Central memory CD4-positive, alpha-beta T cell (primary cell): ENCODE results near the gene CEP131.
"Not testable (repeated sequence)": the region's sequence is repeated elsewhere in the genome, so short reads cannot be mapped to it uniquely, and the experiment has no call there.

Source experiments
- DNase-seq: peaks from one replicate; pipeline ENCODE4 v3.0.0; 2022

CEP131 gene

DNA sequence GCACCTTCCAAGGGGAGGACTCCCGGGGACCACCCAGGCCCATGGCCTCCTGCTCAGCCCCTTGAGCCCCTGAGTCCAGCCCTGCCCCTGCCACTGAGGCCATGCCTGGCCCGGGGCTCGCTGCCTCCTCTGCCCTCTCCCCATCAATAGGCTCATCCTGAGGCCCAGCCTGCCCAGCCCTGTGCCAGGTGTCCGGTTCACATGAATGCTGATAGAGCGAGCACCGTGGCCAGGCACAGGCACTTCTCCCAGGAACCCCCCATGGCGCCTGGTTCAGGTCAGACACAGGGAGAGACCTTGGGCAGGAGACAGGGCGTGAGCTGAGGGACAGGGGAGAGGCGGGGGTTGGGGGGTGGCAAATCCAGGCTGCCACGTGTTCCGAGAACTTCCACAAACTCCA, 60.3 kb downstream of the CEP131 start:
- no peak for DNase-seq

DNA sequence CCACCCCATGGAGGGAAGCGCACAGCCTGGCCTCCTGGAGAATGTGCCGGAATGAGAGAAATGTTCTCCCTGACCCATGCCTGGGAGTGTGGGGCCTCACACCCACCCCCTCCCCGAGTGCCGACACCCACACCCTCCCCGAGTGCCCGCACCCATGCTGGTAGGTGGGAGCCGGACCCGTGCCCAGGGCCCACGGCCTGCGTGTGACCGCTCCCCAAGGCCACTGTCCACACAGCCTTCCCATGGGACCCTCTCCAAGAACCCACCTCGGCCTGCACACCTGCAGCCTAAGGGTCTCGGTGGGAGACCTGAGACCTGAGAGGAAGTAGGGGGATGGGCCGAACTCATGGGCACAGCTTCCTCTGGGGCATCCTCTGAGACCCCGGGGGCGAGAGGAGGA, 60.8 kb downstream of the CEP131 start:
- no peak for DNase-seq

DNA sequence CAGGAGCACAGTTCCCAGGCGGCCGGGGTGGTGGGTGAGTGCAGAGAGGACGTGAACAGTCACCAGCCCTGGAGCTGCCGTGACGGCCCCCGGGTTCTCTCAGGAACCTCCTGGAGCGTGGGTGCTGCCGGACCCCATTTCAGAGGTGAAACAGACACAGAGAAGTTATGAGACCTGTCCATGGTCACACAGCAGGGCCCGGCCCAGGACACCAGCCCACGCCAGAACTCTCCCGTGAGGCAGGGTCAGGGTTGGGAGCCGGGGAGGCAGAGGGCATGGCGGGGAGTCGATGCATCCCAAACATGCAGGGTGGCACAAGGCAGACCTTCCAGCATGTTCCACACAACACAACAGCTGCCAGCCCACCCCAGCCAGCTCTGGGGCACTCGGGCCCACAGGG, 61.2 kb downstream of the CEP131 start:
- DNase-seq, result no peak

DNA sequence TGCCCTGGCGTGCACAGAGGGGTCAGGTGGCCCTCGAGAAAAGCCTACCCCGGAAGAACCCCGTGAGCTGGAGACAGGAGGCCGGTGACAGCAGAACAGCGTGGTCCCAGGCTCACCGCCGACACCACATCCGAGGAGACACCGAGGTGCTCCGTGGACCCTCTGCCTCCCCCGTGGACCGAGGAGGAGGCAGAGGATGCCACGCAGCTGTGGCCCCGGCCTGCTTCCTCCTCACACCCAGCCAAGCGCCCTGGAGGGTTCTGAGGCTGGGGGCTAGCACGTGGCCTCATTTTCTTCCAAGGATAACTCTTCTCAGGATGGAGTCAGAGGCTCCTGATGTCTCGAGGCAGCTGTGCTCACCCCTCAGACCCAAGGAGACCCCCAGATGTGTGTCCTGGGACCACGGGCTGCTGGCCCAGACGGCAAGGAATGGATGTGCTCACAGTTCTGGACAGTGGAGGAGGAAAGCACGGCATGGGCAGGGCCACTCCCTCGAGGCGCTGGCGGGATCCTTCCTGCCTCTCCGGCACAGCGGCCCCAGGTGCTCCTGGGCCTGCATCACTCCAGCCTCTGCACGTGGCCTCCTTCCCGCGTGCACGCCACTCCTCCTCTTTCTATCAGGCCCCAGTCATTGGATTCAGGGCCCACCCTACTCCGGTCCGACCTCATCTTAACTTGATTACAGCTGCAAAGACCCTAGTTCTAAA, 61.9 kb downstream of the CEP131 start:
- no peak for DNase-seq

- no peak for DNase-seq
Measured at GRCh38 chr17:81160306-81160705, 62.5 kb downstream of the CEP131 start.

DNA sequence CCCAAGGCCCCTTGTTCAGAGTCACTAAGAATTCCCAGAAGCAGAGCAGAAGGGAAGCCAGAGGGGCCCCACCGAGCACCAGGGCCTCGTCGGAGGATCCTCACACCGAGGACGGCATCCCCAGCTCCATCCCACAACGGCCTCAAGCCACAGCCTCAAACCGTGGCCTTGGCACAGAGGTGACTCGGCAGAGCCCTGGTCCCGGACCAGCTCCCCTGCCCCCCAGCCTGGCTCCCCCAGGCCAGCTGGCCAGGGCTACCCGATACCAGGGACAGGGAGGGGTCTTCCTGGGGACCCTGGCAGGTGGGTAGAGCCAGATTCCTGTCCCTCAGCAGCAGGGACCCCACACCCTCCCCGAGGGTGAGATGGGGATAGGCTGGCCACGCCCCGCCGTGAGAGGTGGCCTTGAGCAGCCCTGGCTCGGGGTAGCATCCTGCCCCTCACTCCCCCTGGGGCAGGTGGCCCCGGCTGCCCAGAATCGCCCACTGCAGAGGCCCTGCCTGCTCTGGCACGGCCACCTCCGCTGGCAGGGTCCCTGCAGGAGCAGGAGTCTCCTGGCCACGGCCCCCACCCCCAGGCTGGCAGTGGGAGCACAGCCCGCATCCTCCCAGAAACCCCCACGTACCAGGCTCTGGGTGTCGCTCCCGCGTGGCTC, 63.0 kb downstream of the CEP131 start:
- no peak for DNase-seq

- DNase-seq, result no peak
Measured at GRCh38 chr17:81158688-81159590, 63.8 kb downstream of the CEP131 start.

GRCh38 chr17:81157848-81158687, 64.7 kb downstream of the CEP131 start:
- DNase-seq, result no peak

DNA sequence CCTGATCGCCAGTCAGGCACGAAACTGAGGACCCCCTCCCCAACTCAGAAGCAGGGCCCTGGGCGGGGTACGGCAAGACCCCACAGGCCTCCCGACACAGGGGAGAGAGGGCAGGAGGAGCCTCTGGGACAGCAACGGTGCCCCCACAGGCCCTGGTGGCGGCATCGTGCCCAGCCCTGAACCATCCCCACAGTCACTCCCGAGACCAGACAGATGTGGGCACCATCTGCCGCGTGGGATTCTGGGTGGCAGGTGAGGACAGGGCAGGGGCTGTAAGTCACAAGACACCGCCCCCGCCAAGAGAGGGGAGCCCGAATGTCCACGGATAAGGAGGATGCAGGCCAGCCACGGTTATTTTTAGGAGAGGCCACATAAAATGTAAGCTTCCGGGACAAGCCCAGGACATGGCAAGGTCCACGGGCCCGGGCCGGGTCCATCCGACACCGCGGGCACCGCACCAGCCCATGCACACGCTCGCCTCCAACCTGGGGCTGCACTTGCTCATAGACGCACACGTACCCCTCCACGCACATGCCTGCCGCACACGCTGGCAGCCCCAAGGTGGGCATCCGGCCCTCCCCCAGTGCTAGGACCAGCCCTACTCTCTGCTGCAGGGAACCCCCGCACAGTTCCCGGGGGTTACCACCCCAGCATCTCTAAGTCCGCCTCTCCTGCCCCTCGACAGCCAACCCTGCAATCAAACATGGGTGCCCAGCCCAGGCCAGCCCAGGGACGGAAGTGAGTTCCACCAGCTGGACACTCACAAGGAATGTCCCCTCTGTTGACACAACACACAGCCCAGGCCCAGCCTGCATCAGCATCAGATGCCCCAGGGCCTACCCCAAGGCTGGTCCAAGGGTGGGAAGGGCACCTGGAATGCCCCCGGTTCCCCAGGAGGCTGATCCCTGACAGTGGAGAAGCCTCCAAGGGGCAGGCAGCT, 65.6 kb downstream of the CEP131 start:
- DNase-seq, result no peak

GRCh38 chr17:81154961-81155360, 67.8 kb downstream of the CEP131 start:
- DNase-seq, result no peak

GRCh38 chr17:81154016-81154415, 68.7 kb downstream of the CEP131 start:
- not testable (repeated sequence) for DNase-seq

DNA sequence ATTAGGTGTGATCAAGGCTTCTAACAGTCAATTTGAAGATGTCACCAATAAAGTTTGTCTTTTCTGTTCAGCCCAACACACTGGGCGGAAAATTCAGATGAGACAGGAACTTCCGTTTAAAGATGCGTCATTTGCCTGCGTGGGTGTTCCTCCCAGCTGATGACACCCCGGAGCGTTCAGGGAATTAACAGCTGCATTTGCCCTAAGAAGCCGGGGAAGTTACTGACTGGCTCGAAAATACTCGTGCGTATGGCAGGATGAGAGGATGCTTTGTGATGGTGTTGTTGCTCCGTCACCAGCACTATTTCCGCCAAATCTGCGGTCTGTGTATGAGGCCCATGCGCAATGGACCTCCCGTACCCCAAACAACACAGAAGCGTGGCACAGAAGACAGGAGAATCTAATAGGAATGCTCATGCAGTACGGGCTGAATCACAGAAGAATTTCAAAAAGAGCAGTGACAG, 69.4 kb downstream of the CEP131 start:
- DNase-seq, result peak; percentile 59

DNA sequence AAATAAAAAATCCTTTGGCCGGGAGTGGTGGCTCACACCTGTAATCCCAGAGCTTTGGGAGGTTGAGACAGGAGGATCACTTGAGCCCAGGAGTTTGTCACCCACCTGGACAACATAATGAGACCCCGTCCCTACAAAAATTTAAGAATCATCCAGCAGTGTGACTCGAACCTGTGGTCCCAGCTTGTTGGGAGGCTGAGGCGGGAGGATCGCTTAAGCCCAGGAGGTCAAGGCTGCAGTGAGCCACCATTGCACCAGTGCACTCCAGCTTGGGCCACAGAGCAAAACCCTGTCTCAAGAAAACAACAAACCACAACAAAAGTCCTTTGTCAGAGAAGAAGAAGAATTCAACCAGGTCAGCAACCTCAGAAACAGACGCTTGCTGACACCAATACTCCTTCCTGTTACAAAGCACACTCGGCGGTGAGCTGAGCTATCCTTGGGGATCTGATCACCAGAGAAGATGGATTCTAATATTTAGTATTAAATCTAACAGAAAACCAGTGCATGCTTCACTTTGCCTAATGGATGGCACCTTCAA, 70.4 kb downstream of the CEP131 start:
- DNase-seq, result no peak

DNA sequence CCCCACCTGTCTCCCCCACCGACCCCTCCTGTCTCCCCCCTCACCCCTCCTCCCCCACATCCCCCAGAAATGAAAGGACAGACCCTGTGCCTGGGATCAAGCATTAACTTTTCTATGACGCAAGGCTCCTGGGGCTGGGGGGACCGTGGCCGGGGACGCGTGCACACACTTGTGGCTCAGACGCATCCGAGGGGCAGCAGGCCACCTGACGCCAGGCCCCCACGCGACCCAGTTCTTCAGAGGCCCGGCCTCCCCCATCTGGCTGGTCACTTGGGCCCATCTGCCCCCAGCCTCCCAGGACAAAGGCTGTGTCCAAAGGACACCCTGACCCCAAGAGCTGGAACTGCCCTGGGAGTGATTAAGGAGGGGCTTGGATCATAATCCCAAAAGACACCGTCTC, 71.5 kb downstream of the CEP131 start:
- no peak for DNase-seq

- no peak for DNase-seq
Measured at GRCh38 chr17:81150377-81151077, 72.2 kb downstream of the CEP131 start.

DNA sequence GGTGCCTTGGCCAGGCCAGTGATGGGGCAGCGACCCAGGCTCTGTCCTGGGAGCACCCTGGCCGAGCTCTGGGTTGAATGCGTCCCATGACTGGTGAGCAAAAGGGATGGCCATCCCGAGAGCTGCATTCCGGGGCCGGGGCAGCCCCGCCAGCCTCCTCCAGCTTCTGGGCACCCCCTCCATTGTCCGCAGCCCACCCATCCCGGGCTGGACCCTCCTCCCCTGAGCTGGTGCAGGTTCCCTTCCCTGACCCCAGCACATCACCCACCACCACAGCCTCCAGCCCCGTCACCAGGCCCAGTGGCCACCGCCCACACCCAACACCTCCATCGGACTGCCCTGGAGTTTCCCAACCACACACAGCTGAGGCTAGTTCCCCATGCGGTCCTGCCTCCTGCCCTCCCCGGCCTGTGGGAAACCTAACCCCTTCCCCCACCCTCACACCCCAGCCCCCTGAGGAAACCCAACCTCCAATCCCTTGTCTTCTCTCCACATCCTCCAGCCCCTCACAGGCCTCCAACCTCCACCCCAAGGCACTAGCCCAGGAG, 73.7 kb downstream of the CEP131 start:
- no peak for DNase-seq

DNA sequence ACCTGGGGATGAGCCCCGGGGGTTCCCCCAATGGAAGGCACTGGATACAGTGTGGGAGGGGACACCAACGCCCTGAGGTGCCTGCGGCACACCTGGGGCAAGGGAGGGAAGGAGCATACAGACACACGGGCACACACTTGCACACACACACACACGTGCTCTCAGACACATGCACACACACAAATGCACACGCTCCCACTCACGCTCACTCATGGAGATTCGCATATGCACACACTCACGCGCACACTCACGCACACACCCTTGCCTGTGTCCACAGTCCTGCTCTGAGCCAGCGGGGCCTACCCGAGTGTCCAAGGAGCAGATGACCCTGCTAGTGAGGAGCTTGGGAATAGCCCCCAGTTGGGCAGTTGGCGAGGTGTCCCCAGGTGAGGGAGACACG, 74.2 kb downstream of the CEP131 start:
- DNase-seq, result no peak

GRCh38 chr17:81147701-81148100, 75.1 kb downstream of the CEP131 start:
- DNase-seq, result no peak

DNA sequence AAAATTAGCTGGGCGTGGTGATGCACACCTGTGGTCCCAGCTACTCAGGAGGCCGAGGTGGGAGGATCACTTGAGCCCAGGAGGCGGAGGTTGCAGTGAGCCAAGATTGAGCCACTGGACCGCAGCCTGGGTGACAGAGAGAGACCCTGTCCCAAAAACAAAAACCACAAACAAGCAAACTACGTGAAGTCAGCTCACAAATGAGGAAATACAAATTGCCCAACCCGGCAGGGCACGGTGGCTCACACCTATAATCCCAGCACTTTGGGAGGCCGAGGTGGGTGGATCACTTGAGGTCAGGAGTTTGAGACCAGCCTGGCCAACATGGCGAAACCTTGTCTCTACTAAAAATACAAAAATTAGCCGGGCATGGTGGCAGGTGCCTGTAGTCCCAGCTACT, 76.6 kb downstream of the CEP131 start:
- DNase-seq, result not testable (repeated sequence)

DNA sequence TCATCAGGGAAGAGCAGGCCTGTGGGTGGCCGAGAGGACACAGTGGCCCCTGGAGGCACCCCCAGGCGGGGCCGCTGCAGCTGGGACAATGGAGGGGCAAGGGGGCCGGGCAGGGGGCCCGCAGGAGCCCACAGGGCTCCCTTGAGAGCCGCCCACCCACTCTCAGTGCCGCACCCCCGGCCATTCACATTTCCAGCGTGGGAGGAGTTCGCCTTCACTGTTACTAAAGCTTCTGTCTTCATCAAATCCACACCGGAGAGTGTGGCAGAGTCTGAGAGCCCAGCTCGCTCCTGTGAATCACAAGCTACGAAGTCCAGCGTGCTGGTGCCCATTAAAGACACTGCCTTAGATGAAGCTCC, 78.4 kb downstream of the CEP131 start:
- DNase-seq, result no peak
